ENCODE data around the gene ARF1. TPM values are rescaled to one million over a fixed set of nuclear protein-coding genes. Genes with fewer than 3 reads are reported as not detected.

Gene ARF1
- total RNA-seq, 1 experiment from 2014 or later, result 413 TPM

GRCh38 chr1:228100822-228101613 lies 18.5 kb downstream of the ARF1 start:
- Histone ChIP-seq H3K27me3 (no peaks in the 10 kb centered on the region), H3K4me3 (no peak overlapping the region; the same call in 1 of the 2 replicates), H3K9me3 (no peaks in the 10 kb centered on the region), H3K36me3 (peaks cover 56% of the 10 kb centered on the region)
- no peak for DNase-seq

DNA sequence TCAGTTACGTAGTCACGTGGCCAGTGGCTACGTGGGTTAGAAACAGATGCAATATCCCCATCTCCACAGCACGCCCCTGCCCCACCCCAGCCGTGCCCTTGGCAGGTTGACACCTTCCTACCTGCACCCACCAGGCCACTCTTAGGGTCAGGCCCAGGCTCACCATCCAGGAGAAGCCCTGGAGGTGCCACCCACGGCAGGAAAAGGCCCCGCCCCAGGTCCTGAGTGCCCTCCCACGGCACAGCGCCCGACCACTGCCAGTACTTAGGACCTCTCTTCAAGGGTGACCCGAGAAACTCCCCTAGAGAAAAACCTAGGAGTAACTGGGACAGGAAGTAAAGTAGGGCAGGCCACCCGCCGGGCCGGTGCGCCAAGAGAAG lies 19.1 kb downstream of the ARF1 start:
- H3K9me3 ChIP-seq, result no peaks in the 10 kb centered on the region
- no peaks in the 10 kb centered on the region for H3K27me3 ChIP-seq
- H3K4me3 ChIP-seq, result peak overlapping the region; percentile 78
- peaks cover 54% of the 10 kb centered on the region for H3K36me3 ChIP-seq
- DNase-seq, result no peak

DNA sequence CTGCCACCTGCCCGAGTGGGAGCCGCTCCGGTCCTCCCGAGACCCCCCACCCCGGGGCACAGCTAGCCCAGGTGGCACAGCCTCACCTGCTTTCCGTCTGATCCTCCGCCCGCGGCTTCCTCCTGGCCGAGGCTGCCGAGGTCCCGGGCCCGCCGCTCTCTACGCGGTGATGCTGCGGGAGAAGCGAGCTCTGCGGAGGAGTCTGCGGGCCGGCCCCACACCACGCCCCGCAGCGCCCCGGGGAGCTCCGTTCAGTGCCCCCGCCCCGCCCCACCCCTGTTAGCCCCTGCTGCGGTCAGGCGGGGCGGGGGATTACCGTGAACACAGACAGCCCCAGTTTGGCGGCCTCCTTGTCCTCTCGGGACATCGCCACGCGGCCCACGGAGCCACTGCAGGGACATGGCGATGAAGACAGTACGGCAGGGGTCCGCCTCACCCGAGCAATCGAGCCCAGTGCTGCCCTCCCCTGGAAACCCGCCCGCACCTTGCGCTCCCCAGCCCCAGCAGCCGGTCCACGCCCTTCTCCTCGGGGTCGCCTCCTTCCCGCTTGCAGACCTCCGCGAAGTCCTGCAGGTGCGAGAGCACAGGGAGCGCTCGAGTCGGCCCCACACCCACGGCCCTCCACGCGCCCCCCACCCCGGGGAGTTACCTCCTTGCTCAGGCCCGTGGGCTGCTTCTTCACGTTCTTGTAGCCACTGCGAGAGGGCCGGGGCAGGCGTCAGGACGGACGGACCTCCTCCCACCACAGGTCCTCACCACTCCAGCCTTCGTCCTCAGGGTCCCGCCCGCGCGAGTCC lies 19.7 kb downstream of the ARF1 start:
- DNase-seq, result peak; percentile 66
- peaks cover 54% of the 10 kb centered on the region for H3K36me3 ChIP-seq
- H3K9me3 ChIP-seq, result no peaks in the 10 kb centered on the region
- H3K4me3 ChIP-seq, result peak overlapping the region; percentile 78
- no peaks in the 10 kb centered on the region for H3K27me3 ChIP-seq

DNA sequence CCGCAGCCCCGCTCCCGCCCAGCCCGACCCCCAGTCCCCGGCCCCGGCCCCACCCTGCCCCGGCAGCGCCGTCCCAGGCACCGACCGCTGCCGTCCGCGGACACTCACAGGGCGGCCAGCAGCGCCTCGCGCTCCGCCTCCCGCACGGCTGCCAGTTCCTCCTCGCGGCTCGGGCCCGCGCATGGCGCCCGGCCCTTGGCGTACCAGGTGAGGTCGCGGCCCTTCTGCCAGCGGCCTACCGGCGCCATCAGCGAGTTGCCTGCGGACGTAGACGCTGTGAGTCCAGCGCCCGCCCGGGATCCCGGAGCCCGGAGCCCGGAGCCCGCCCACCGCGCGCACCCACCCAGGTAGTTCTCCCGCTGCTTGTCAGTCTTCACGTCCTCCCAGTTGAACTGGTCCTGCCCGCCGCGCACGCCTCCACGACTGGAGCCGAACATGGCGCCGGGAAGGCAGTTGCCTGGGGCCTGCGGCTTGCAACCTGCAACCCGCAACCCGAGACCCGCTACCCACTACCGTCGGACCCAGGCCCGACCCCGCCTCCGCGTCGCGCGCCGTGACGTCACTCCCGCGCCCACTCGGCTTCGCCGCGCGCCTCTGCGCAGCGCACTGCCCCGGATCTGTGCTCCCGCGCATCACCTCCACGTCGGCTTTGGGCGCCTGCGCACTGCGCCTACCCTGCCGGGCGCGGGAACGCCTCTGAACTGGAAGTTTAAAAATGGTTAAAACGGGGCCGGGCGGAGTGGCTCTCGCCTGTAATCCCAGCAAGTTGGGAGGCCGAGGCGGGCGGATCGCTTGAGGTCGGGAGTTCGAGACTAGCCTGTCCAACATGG lies 20.5 kb downstream of the ARF1 start, which contains the start of gene C1orf35:
TSS of gene C1orf35 (minus strand) at position 535 of the 830 bp plus-strand sequence. CDS start at position 437, 98 bp downstream.
- H3K36me3 ChIP-seq, result peaks cover 53% of the 10 kb centered on the region
- H3K27me3 ChIP-seq, result no peaks in the 10 kb centered on the region
- peak within 1 kb of the TSS; percentile 78 for H3K4me3 ChIP-seq
- no peaks in the 10 kb centered on the region for H3K9me3 ChIP-seq
- peak; percentile 95 for DNase-seq

DNA sequence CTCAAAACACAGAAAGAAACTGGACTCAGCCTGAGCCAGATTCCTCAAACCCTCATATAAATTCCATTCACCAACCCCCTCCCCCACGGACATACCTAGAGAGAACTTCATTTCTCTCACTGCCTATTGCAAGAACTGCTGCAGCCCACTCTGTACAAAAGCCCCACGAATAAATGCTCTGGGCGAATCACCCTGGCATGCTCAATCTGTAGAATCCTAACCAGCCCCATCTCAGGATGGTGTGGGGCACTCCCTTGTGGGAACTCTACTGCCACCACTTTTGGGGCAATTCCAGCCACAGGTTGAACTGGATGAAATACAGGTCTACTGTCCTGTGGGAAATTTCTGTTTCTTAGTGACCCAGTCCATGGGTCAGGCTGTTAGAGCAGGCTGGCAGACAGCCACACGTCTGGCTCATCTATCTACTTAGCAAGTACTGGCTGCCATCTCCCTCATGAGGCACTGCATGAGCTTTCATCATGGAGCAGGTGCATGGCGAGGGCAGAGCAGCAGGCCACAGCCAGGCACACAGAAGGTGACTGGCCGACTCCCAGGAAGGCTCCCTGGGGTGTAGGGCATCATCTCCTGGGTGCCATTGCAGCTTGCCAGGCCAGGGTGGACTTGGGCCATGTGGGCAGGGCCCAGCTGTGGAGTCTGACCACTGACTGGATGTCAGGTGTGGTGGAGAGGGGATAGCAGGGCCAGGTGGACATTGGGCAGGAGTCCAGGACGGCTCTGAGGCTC lies 22.2 kb downstream of the ARF1 start:
- H3K36me3 ChIP-seq, result peaks cover 38% of the 10 kb centered on the region
- no peaks in the 10 kb centered on the region for H3K9me3 ChIP-seq
- no peak overlapping the region for H3K4me3 ChIP-seq
- no peaks in the 10 kb centered on the region for H3K27me3 ChIP-seq
- peak; percentile 51 for DNase-seq

GRCh38 chr1:228105270-228105995 lies 22.9 kb downstream of the ARF1 start:
- Histone ChIP-seq H3K36me3 (peaks cover 33% of the 10 kb centered on the region), H3K27me3 (no peaks in the 10 kb centered on the region), H3K9me3 (no peaks in the 10 kb centered on the region), H3K4me3 (no peak overlapping the region)
- DNase-seq, result no peak

DNA sequence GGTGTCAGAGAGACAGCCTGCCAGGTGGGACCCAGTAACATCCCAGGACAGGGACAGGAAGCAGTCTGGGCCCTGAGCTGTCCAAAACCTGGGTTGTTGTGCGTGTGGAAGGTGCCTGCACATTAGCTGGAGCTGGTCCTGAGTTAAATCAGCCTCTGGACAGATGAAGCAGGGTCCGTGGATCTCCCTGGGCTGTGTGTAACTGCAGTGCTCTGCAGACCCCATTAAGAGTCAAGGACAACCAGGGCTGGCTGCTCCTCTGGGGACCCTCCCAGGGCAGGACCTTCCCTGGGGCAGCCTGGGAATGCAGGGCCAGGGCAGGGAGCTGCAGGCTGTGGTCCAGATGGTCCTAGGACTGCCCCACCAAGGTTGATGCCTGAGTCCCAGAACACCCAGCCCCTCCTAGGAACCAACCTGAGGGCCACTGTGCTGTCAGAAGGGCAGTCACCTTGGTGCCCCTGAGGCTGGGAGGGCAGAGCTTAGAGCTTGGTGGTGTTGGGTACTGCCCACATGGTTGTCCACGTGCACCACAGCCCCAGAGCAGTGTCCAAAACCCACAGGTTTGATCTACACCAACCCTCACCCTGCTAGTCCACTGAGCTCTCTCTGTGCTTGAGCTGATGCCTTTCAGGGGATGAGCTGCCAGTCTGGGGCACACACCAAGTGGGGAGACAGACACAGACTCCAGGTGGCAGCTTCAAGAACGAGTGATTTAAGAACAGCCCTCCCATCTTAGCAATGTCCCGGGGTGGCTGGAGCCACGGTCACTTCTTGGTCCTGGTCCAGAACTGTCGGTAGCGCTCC lies 23.7 kb downstream of the ARF1 start:
- Histone ChIP-seq H3K4me3 (no peak overlapping the region), H3K9me3 (no peaks in the 10 kb centered on the region), H3K27me3 (no peaks in the 10 kb centered on the region), H3K36me3 (peaks cover 25% of the 10 kb centered on the region)
- DNase-seq, result no peak

- Histone ChIP-seq H3K36me3 (peaks cover 20% of the 10 kb centered on the region), H3K27me3 (no peaks in the 10 kb centered on the region), H3K4me3 (no peak overlapping the region), H3K9me3 (no peaks in the 10 kb centered on the region)
- no peak for DNase-seq
Measured at GRCh38 chr1:228106800-228107054, 24.2 kb downstream of the ARF1 start.

GRCh38 chr1:228107636-228108035 lies 25.1 kb downstream of the ARF1 start:
- DNase-seq, result no peak
- no peaks in the 10 kb centered on the region for H3K9me3 ChIP-seq
- H3K36me3 ChIP-seq, result peaks cover 18% of the 10 kb centered on the region
- no peaks in the 10 kb centered on the region for H3K27me3 ChIP-seq
- peak overlapping the region; percentile 93; the same call in 1 of the 2 replicates for H3K4me3 ChIP-seq

- Histone ChIP-seq H3K9me3 (no peaks in the 10 kb centered on the region), H3K36me3 (peaks cover 18% of the 10 kb centered on the region), H3K4me3 (peak overlapping the region; percentile 93), H3K27me3 (no peaks in the 10 kb centered on the region)
- DNase-seq, result no peak
Measured at GRCh38 chr1:228108055-228108690, 25.7 kb downstream of the ARF1 start.

DNA sequence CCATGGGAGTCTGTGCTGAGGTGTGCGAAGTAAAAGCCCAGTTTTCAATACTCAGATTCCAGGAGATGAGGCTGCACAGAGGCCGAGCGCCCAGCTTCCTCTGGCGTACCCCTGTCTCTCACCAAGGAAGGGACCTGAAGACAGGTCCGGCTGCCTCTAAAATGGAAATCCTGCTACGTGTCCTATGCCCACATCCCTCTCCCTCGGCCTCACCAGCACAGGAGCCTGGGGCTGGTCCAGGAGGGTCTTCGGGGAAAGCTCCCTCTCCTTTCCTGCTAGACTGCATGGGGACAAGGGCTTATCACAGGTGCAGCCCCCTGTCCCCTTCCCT lies 26.2 kb downstream of the ARF1 start:
- H3K36me3 ChIP-seq, result peaks cover 18% of the 10 kb centered on the region
- no peaks in the 10 kb centered on the region for H3K9me3 ChIP-seq
- DNase-seq, result no peak
- H3K27me3 ChIP-seq, result no peaks in the 10 kb centered on the region
- peak overlapping the region; percentile 93 for H3K4me3 ChIP-seq

GRCh38 chr1:228109073-228109961 lies 26.8 kb downstream of the ARF1 start, which contains the start of gene MRPL55:
MRPL55 (minus strand) TSS chr1:228109299; CDS start chr1:228108260, 1,039 bp downstream.
- H3K4me3 ChIP-seq, result peak within 1 kb of the TSS; percentile 93
- H3K9me3 ChIP-seq, result no peaks in the 10 kb centered on the region
- H3K36me3 ChIP-seq, result peaks cover 18% of the 10 kb centered on the region
- no peaks in the 10 kb centered on the region for H3K27me3 ChIP-seq
- peak; percentile 95 for DNase-seq

DNA sequence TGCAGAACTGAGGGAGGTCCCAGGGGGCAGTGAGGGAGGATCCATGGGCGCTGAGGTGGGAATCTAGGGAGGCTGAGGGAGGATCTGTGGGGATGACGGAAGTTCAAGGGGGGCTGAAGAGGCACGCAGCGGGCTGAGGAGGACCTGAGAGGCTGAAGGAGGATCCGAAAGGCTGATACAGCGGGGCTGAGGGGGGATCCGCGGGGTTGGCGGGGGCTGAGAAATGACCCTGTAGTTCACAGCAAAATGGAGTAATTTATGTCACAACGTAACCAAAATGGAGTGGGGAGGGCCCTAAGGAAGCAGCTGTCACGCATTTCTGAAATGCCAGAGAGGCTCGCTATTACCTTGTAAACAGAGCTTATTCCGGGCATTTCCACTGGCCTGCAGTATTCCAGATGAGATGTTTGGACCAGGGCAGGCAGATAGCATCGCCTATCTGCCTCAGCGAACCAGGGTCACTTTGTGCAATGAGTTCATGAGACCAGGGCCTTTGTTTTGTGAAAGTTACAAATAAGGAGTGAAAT lies 27.5 kb downstream of the ARF1 start:
- H3K4me3 ChIP-seq, result peak overlapping the region; percentile 93
- no peaks in the 10 kb centered on the region for H3K9me3 ChIP-seq
- peaks cover 18% of the 10 kb centered on the region for H3K36me3 ChIP-seq
- DNase-seq, result no peak
- H3K27me3 ChIP-seq, result no peaks in the 10 kb centered on the region

GRCh38 chr1:228110556-228110955 lies 28.0 kb downstream of the ARF1 start:
- Histone ChIP-seq H3K36me3 (peaks cover 18% of the 10 kb centered on the region), H3K27me3 (no peaks in the 10 kb centered on the region), H3K9me3 (no peaks in the 10 kb centered on the region), H3K4me3 (no peak overlapping the region)
- no peak for DNase-seq
